ENCODE measurements around the gene SMOC2. TPM values are rescaled to one million over a fixed set of nuclear protein-coding genes. Genes with fewer than 3 reads are reported as not detected.

Gene SMOC2
- total RNA-seq, 1 experiment from 2014 or later, result not detected

DNA sequence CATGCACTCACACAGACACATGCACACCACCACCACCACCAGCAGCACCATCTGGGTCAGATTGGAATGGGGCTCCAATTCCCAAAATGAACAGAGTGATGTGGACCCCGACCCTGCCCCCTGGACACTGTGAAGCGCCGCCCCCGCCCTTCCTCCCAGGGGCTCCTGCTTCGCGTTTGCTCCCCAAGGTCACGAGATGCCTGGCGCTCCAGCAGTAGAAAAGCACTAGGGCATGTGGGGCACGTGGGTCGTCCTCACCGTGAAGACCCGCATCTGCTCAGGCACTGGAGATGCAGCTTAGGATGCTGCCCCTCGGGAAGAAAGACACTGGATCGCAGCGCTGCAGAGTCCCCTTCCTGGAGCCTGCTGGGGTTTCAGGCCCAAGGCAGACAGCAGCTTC is 184.0 kb downstream of the SMOC2 start:
- DNase-seq (ENCODE audit: low read depth), result no peak

- DNase-seq (ENCODE audit: low read depth), result no peak
Measured at GRCh38 chr6:168625602-168626001, 184.6 kb downstream of the SMOC2 start.

DNA sequence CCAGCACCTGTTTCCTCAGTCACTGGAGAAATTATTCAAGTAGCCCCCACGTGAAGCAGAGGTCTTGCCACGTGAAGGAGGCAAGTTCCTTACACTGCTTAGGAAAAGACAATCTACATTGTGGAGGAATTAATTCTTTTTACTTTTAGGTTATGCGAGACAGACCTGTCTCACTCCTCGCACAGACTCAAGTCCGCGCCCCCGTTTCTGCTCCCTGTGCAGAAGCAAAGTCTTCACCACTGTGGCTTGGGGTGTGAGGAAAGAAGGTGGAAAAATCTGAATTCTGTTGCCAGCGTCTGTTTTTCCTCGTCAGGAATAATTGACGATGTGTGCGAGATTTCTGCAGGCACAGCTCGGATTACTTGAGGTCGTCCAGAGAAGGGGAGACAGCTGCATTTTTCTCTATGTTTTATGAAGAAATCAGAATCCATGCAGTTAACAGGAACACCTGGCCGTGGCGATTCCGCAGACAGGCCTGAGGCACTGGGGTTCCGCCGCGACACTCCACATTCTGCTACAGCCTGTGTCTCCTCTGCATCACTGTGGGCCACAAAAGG is 185.1 kb downstream of the SMOC2 start:
- no peak for DNase-seq (ENCODE audit: low read depth)

GRCh38 chr6:168627506-168628175 is 186.7 kb downstream of the SMOC2 start:
- DNase-seq (ENCODE audit: low read depth), result no peak

DNA sequence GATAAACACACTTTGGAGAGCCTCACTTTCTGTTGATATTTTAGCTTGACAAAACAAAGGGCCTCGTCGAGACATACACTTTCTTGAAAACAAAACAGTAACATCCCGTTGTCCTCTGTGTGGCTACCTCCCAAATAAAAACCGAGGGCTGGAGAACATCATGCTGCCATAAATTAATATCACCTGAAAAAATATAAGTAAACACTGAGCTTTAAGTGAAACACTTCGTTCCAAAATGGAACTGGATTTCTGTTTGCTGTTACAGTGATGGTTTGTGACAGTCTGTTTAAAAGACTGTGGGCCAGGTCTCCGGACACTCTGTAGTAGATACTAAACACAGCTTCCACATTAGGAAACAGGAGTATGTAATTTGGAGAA is 187.2 kb downstream of the SMOC2 start:
- DNase-seq (ENCODE audit: low read depth), result no peak

DNA sequence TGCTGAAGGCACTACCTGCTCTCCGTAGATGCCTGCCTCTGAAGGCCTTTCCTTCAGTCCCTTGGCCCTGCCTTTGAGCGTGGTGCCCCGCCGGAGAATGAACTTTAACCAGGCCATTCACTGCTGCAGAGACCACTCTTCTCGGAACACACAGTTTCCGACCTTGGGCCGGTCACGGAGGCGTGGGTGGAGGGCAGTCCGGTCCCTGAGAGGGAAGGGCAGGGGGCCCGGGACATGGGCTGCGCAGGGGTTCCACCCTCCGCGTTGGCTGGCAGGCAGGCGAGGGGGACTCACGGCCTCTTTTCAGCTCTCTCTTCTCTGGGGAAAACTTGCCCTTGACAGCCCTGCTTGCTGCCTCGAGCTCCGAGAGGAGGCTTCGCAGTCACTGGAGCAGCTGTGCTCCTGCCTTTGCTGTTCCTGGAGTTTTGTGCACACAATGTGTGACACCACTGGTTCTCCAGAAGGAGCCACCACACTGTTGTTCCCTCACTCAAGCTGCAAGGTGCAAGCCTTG is 187.8 kb downstream of the SMOC2 start:
- no peak for DNase-seq (ENCODE audit: low read depth)

- no peak for DNase-seq (ENCODE audit: low read depth)
Measured at GRCh38 chr6:168631564-168631963, 190.6 kb downstream of the SMOC2 start.

GRCh38 chr6:168632694-168633093 is 191.7 kb downstream of the SMOC2 start:
- no peak for DNase-seq (ENCODE audit: low read depth)

GRCh38 chr6:168634541-168635328 is 193.8 kb downstream of the SMOC2 start:
- no peak for DNase-seq (ENCODE audit: low read depth)

GRCh38 chr6:168636147-168637004 is 195.4 kb downstream of the SMOC2 start:
- no peak for DNase-seq (ENCODE audit: low read depth)

- DNase-seq (ENCODE audit: low read depth), result no peak
Measured at GRCh38 chr6:168637834-168638233, 196.8 kb downstream of the SMOC2 start.

- DNase-seq (ENCODE audit: low read depth), result no peak
Measured at GRCh38 chr6:168638468-168639271, 197.7 kb downstream of the SMOC2 start.

GRCh38 chr6:168640181-168640580 is 199.2 kb downstream of the SMOC2 start:
- no peak for DNase-seq (ENCODE audit: low read depth)

DNA sequence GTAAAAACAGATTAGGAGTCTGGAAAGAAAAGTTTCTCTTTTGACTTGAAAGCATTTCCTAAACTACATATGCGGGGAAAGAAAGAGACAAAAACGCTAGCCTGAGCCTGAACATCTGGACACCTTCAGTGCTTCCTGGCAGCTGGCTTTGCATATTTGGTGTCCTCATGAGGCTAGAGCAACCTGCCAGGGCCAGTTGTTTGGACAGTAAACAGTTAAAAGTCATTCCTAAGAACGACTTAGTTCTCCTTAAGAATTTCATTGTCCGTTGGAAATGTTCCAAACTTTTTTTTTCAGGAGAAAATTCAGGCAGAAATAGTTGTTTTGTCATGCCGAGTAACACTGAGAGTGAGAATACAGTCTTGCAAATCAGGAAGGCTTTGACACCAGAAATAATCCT is 199.8 kb downstream of the SMOC2 start:
- DNase-seq (ENCODE audit: low read depth), result no peak

GRCh38 chr6:168641446-168641845 is 200.5 kb downstream of the SMOC2 start:
- no peak for DNase-seq (ENCODE audit: low read depth)

- DNase-seq (ENCODE audit: low read depth), result no peak
Measured at GRCh38 chr6:168643401-168643800, 202.4 kb downstream of the SMOC2 start.

DNA sequence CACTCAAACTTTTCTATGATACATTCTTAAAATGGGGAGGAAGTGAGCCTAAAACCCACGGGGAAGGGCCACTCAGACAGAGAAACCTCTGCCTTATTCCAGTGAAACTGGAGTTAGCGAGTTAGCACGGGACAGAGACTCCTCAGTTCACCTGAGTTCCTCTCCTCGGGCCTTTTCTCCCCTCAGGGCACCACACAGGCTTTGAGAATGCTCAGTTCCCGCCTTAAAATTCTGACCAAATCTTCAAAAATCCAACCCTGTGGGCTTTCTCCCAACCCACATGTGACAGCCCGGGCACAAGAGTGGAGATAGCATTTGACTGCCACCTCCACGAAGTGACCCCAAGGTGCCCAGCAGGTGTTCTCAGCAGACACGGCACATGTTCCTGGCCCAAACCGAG is 204.3 kb downstream of the SMOC2 start:
- DNase-seq (ENCODE audit: low read depth), result no peak

- no peak for DNase-seq (ENCODE audit: low read depth)
Measured at GRCh38 chr6:168647271-168647670, 206.3 kb downstream of the SMOC2 start.

DNA sequence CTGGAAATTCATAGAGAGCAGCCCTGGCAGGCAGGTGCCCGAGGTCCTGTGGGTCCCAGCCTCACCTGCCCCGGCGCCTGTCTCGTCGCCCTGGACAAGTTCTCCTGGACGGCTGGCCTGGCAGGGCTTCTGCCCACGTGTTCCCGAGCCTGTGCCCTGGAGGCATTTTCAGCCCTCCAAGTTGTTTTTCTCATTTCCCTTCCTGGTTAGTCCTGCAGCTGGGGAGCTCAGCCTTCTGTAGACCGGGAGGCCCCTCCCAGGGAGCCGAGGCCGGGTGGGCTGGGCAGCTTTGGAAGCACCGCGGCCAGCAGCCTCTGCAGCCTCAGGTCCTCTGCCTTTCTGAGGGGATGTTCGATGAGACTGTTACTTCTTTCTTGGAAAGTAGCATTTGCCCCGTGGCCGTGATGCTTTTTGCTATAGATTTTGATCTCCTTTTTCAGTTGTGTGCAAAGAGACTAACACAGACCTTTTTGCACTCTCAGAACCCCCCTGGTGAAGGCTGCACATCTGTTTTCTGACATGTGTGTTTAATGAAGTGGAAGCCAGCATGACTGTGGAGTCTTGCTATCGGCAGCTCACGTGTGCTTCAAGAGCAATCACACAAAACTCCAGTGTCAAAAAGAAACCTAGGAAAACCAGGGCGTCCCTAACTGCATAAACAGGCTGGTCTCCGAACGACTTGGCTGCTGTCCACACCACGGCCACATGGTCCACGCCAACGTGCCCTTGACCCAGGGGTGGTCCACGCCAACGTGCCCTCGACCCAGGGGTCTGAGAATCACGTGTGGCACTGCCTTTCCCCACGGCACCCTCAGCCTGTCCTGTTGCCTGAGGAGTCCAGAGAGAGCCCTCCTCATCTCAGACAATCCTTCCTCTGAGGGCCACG is 207.5 kb downstream of the SMOC2 start:
- peak; percentile 32 for DNase-seq (ENCODE audit: low read depth)

DNA sequence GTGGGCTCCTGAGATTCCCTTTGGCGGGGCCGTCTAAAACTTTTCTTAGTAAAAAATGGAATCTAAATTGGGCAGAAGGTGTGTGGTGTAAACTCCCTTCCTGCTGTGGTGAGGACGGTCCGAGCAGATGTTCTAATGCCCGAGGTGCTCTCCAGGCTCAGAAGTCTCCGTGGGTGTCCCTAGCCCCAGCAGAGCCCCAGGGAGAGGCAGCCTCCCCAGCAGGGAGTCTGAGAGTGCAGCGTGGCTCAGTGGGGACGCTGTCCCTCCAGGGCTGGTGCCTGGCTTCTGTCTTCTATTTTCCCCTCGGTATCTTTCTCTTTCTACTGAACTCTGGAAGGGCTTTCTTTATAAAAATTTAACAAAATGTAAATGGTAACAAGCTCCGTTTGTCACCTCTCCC is 208.2 kb downstream of the SMOC2 start:
- DNase-seq (ENCODE audit: low read depth), result no peak
